Endothelial cell of umbilical vein (primary cell): Measurements from ENCODE around the gene C3orf52. TPM values are rescaled to one million over a fixed set of nuclear protein-coding genes. Genes with fewer than 3 reads are reported as not detected.

Source experiments
- BruUV-seq: library from RNA; stranded (reverse); fragments of 400-500 nt; replicated peaks from 2 replicates; lab custom pipeline; 2021; lab: Mats Ljungman, UMichigan
- CTCF ChIA-PET: fragments of 300-600, 350-600 bp; sonication (Branson Sonifier 250); formaldehyde crosslinking; loops from one replicate; lab custom pipeline; 2021; ENCODE audit warnings: antibody characterized with exemption, inconsistent platforms; lab: Charles Lee
- POLR2A ChIA-PET: fragments of 300-600, 350-600 bp; sonication (Branson Sonifier 250); formaldehyde crosslinking; loops from one replicate; lab custom pipeline; 2021; ENCODE audit warnings: antibody characterized with exemption, inconsistent platforms; lab: Charles Lee
- DNase-seq: peaks from one replicate; pipeline ENCODE4 v3.0.0-alpha.2; 2011; ENCODE audit warnings: low read depth, low spot score
- FAIRE-seq: peaks from 2 replicates; lab custom pipeline; 2011; peaks lifted over from hg19 to GRCh38; lab: Jason Lieb, UNC
- H2AFZ ChIP-seq: 2 replicates; pipeline ENCODE4 v1.6.0; 2012; ENCODE audit warnings: low read depth, low read length, control low read depth, inconsistent platforms
- H3K27ac ChIP-seq: 2 replicates; pipeline ENCODE4 v1.5.1; 2011; ENCODE audit warnings: low read depth, mild to moderate bottlenecking, control low read depth, low read length, moderate library complexity; ENCODE audit not compliant: insufficient read depth
- H3K27me3 ChIP-seq, 2 experiments: 2 replicates each; pipeline versions ENCODE4 v1.6.0 to v1.6.1; 2011; ENCODE audit warnings: low read length in 2 of 2, mixed read lengths in 1 of 2; ENCODE audit not compliant: control insufficient read depth in 2 of 2, insufficient read depth in 2 of 2
- H3K36me3 ChIP-seq, 2 experiments: 2 replicates in 1 of 2; 3 replicates in 1 of 2; pipeline ENCODE4 v1.5.1; 2011; ENCODE audit warnings: low read length in 2 of 2, mild to moderate bottlenecking in 1 of 2, moderate library complexity in 1 of 2; ENCODE audit not compliant: control insufficient read depth in 2 of 2, insufficient read depth in 2 of 2; ENCODE audit errors: extremely low read depth in 1 of 2
- H3K4me1 ChIP-seq: 3 replicates; pipeline ENCODE4 v1.5.1; 2011; ENCODE audit warnings: mild to moderate bottlenecking, low read length; ENCODE audit not compliant: control insufficient read depth, insufficient read depth; ENCODE audit errors: extremely low read depth
- H3K4me2 ChIP-seq: 2 replicates; pipeline ENCODE4 v1.6.1; 2011; ENCODE audit warnings: low read length, control low read depth, mixed read lengths; ENCODE audit not compliant: insufficient read depth
- H3K4me3 ChIP-seq, 3 experiments: fragments of 200-600 bp in 1 of 3; sonication (generic), shearing (Covaris generic) in 1 of 3; replicated peaks in 1 of 3; 2 replicates each; pipeline ENCODE4 v1.5.1; 2011 to 2016; ENCODE audit warnings: control low read depth in 3 of 3, low read length in 3 of 3, mild to moderate bottlenecking in 2 of 3, inconsistent platforms in 1 of 3, low read depth in 1 of 3, moderate library complexity in 1 of 3; ENCODE audit not compliant: insufficient read depth in 1 of 3
- H3K79me2 ChIP-seq: 2 replicates; pipeline ENCODE4 v1.6.0; 2012; ENCODE audit warnings: low read length, inconsistent platforms; ENCODE audit not compliant: control insufficient read depth, insufficient read depth
- H3K9ac ChIP-seq: replicated peaks from 2 replicates; pipeline ENCODE3; 2011; ENCODE audit warnings: low read length, control low read depth; ENCODE audit not compliant: insufficient read depth; ENCODE audit errors: extremely low read depth
- H3K9me1 ChIP-seq: replicated peaks from 3 replicates; pipeline ENCODE4 v1.6.0; 2011; ENCODE audit warnings: mild to moderate bottlenecking, low read length; ENCODE audit not compliant: control insufficient read depth, insufficient read depth; ENCODE audit errors: extremely low read depth
- H3K9me3 ChIP-seq: replicated peaks from 2 replicates; pipeline ENCODE4 v1.5.1; 2012; ENCODE audit warnings: low read length, inconsistent platforms; ENCODE audit not compliant: control insufficient read depth, insufficient read depth
- H4K20me1 ChIP-seq: replicated peaks from 2 replicates; pipeline ENCODE3; 2011; ENCODE audit warnings: mild to moderate bottlenecking, low read length; ENCODE audit not compliant: control insufficient read depth, insufficient read depth; ENCODE audit errors: extremely low read depth
- CTCF ChIP-seq, 2 donors: IDR thresholded peaks; 1 replicate in 1 of 2; 2 replicates in 1 of 2; pipeline ENCODE4 v1.5.1; 2011; ENCODE audit warnings: low read length in 2 of 2, mild to moderate bottlenecking in 2 of 2, moderate library complexity in 2 of 2, control low read depth in 1 of 2, inconsistent platforms in 1 of 2, low read depth in 1 of 2; ENCODE audit not compliant: insufficient read depth in 1 of 2; ENCODE audit errors: extremely low read depth in 1 of 2
- EZH2 ChIP-seq: IDR thresholded peaks from 2 replicates; pipeline ENCODE4 v1.6.1; 2012; ENCODE audit warnings: borderline replicate concordance, low read depth, mild to moderate bottlenecking, moderate library complexity, low read length, inconsistent platforms; ENCODE audit not compliant: severe bottlenecking
- FOS ChIP-seq: IDR thresholded peaks from 2 replicates; pipeline ENCODE4 v1.6.1; 2011; ENCODE audit warnings: mild to moderate bottlenecking, low read length, moderate library complexity, borderline replicate concordance; ENCODE audit not compliant: insufficient read depth
- GATA2 ChIP-seq: IDR thresholded peaks from 2 replicates; pipeline ENCODE4 v1.7.0; 2011; ENCODE audit warnings: low read depth, mild to moderate bottlenecking, moderate library complexity, mixed read lengths, low read length; ENCODE audit not compliant: insufficient read length, insufficient read depth
- JUN ChIP-seq: IDR thresholded peaks from 2 replicates; pipeline ENCODE4 v1.6.1; 2011; ENCODE audit warnings: borderline replicate concordance, low read depth; ENCODE audit not compliant: insufficient read length, insufficient read depth
- MAX ChIP-seq: IDR thresholded peaks from 2 replicates; pipeline ENCODE4 v1.6.1; 2011; ENCODE audit not compliant: insufficient read depth, insufficient read length
- MYC ChIP-seq: IDR thresholded peaks from one replicate; pipeline ENCODE4 v1.6.1; 2011; ENCODE audit warnings: mild to moderate bottlenecking, low read depth, low read length
- POLR2A ChIP-seq: IDR thresholded peaks from 2 replicates; pipeline ENCODE4 v1.6.1; 2012; ENCODE audit warnings: low read depth, mild to moderate bottlenecking, control low read depth, low read length
- POLR2AphosphoS5 ChIP-seq: IDR thresholded peaks from 2 replicates; pipeline ENCODE4 v1.6.1; 2012; ENCODE audit warnings: low read depth, mild to moderate bottlenecking, control low read depth, low read length, moderate library complexity; ENCODE audit not compliant: insufficient read depth
- dilution Hi-C: fragments of 300-500 bp; cut with MboI; formaldehyde crosslinking; loops from one replicate; pipeline ENCODE4 v1.15.0; 2019; ENCODE audit warnings: low sequenced_read_pairs; ENCODE audit not compliant: extremely low pct_ligation_motif_present
- intact Hi-C: fragments of 100-400 bp; cut with micrococcal nuclease; formaldehyde crosslinking; loops from one replicate; pipeline ENCODE4 v1.10.0; 2022
- polyA plus RNA-seq, 4 experiments: library from polyadenylated mRNA; depleted of rRNA in 3 of 4; stranded (reverse) in 3 of 4; unstranded in 1 of 4; fragments of >200 nt; gene quantifications; 2 replicates each; pipeline versions ENCODE4 v1.2.1 to v1.2.3, GENCODE V29; 2011 to 2012; ENCODE audit warnings: missing spikeins in 1 of 4
- total RNA-seq: library from RNA; stranded (reverse); gene quantifications from 2 replicates; pipeline ENCODE4 v1.2.3, GENCODE V29; 2021

C3orf52 gene
- total and polyA plus RNA-seq, 2 donors (not counting 3 experiments of a cell fraction or from before 2014, with no cell fraction given) = 4.2 to 4.6 TPM

GRCh38 chr3:112117415-112117814 is 31.2 kb downstream of the C3orf52 start:
- H3K36me3 ChIP-seq = no peaks in the 10 kb centered on the region
- ChIA-PET CTCF (interaction anchor here (0.9 to 1.8 kb wide), 3 partner anchors 12 to 403 kb away, joined by 3 to 5 read pairs (median 3); no protein-coding TSS in a partner anchor), POLR2A (interaction anchor here (0.6 kb wide), 1 partner anchor 1721 kb away, joined by 3 read pairs; the partner anchor contains the start of gene GRAMD1C)
- no peak overlapping the region for H3K9ac ChIP-seq
- no peaks in the 10 kb centered on the region for H3K79me2 ChIP-seq
- FAIRE-seq (no peak), DNase-seq (no peak)
- no peak overlapping the region for H3K4me2 ChIP-seq
- no peaks in the 10 kb centered on the region for H3K9me1 ChIP-seq
- BruUV-seq = no TSS peak
- H3K27ac ChIP-seq = no peak overlapping the region
- dilution Hi-C loops (no loop called here), intact Hi-C loops (loop anchor here (10.0 kb wide), 2 partner anchors 207 to 317 kb away; no protein-coding TSS in a partner anchor)
- TF ChIP-seq JUN = no peak
- TF ChIP-seq MYC = no peak
- no peak for TF ChIP-seq CTCF (IDR thresholded peaks at IDR 0.05; ENCODE audit: extremely low read depth in 1 of 2, insufficient read depth in 1 of 2, low read depth in 1 of 2, low read length in 2 of 2)
- no peak for TF ChIP-seq EZH2
- no peak for TF ChIP-seq FOS
- no peak for TF ChIP-seq MAX
- no peak for TF ChIP-seq POLR2A
- no peak for TF ChIP-seq POLR2AphosphoS5
- no peak for TF ChIP-seq GATA2
- no peaks in the 10 kb centered on the region for H3K9me3 ChIP-seq
- H4K20me1 ChIP-seq = no peaks in the 10 kb centered on the region
- no peak overlapping the region for H3K4me3 ChIP-seq
- H3K4me1 ChIP-seq = peaks cover 7% of the 10 kb centered on the region
- no peaks in the 10 kb centered on the region for H3K27me3 ChIP-seq
- no peak overlapping the region for H2AFZ ChIP-seq
